C4-2B (cell line): ENCODE results near the gene TLR4.

ENCODE experiments used
- H3K27ac ChIP-seq: fragments of 450-650 bp; 2 replicates; pipeline ENCODE4 v1.5.1; 2017
- CTCF ChIP-seq: fragments of 450-650 bp; conservative IDR thresholded peaks from 2 replicates; pipeline ENCODE4 v1.5.1; 2017; ENCODE audit warnings: mild to moderate bottlenecking
- ZFX ChIP-seq: fragments of 450-650 bp; IDR thresholded peaks from 2 replicates; pipeline ENCODE4 v1.6.1; 2017

Gene TLR4

GRCh38 chr9:117704024-117704575 lies at the start of gene TLR4:
Gene TLR4, plus strand, starts transcription at chr9:117704403. Its CDS starts 70 bp downstream, at chr9:117704473.
- TF ChIP-seq ZFX (no peak), CTCF (no peak)
- H3K27ac ChIP-seq, result no peak within 1 kb of the TSS

GRCh38 chr9:117656002-117656401 lies 48.2 kb upstream of the TLR4 start:
- no peak overlapping the region for H3K27ac ChIP-seq
- TF ChIP-seq ZFX (no peak), CTCF (no peak)

GRCh38 chr9:117662651-117663050 lies 41.6 kb upstream of the TLR4 start:
- TF ChIP-seq ZFX (no peak), CTCF (no peak)

GRCh38 chr9:117664419-117664818 lies 39.8 kb upstream of the TLR4 start:
- no peak overlapping the region for H3K27ac ChIP-seq
- TF ChIP-seq ZFX (no peak), CTCF (no peak)

More at GRCh38 chr9:117662651-117663050, 41.6 kb upstream of the TLR4 start:
- H3K27ac ChIP-seq, result no peak overlapping the region

GRCh38 chr9:117665601-117666385 lies 38.4 kb upstream of the TLR4 start:
- TF ChIP-seq CTCF, result no peak
- TF ChIP-seq ZFX, result no peak
- H3K27ac ChIP-seq, result no peak overlapping the region

- no peak overlapping the region for H3K27ac ChIP-seq
- TF ChIP-seq ZFX (no peak), CTCF (no peak)
Observed at GRCh38 chr9:117671468-117671867, 32.7 kb upstream of the TLR4 start.

- H3K27ac ChIP-seq, result no peak overlapping the region
Observed at GRCh38 chr9:117672369-117672768, 31.8 kb upstream of the TLR4 start.

More at GRCh38 chr9:117672369-117672768, 31.8 kb upstream of the TLR4 start:
- no peak for TF ChIP-seq CTCF
